GM18526 (cell line): Measurements from ENCODE around the gene TRAPPC8.
A peak's percentile ranks its signal among the peaks of the same experiment; 100 is the strongest.

Experiments
- POLR2A ChIP-seq: IDR thresholded peaks from 3 replicates; pipeline ENCODE4 v1.6.1; 2011; ENCODE audit not compliant: insufficient read length; ENCODE audit errors: extremely low read depth

The TRAPPC8 gene, protein sequence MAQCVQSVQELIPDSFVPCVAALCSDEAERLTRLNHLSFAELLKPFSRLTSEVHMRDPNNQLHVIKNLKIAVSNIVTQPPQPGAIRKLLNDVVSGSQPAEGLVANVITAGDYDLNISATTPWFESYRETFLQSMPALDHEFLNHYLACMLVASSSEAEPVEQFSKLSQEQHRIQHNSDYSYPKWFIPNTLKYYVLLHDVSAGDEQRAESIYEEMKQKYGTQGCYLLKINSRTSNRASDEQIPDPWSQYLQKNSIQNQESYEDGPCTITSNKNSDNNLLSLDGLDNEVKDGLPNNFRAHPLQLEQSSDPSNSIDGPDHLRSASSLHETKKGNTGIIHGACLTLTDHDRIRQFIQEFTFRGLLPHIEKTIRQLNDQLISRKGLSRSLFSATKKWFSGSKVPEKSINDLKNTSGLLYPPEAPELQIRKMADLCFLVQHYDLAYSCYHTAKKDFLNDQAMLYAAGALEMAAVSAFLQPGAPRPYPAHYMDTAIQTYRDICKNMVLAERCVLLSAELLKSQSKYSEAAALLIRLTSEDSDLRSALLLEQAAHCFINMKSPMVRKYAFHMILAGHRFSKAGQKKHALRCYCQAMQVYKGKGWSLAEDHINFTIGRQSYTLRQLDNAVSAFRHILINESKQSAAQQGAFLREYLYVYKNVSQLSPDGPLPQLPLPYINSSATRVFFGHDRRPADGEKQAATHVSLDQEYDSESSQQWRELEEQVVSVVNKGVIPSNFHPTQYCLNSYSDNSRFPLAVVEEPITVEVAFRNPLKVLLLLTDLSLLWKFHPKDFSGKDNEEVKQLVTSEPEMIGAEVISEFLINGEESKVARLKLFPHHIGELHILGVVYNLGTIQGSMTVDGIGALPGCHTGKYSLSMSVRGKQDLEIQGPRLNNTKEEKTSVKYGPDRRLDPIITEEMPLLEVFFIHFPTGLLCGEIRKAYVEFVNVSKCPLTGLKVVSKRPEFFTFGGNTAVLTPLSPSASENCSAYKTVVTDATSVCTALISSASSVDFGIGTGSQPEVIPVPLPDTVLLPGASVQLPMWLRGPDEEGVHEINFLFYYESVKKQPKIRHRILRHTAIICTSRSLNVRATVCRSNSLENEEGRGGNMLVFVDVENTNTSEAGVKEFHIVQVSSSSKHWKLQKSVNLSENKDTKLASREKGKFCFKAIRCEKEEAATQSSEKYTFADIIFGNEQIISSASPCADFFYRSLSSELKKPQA (N-terminal part only)

DNA sequence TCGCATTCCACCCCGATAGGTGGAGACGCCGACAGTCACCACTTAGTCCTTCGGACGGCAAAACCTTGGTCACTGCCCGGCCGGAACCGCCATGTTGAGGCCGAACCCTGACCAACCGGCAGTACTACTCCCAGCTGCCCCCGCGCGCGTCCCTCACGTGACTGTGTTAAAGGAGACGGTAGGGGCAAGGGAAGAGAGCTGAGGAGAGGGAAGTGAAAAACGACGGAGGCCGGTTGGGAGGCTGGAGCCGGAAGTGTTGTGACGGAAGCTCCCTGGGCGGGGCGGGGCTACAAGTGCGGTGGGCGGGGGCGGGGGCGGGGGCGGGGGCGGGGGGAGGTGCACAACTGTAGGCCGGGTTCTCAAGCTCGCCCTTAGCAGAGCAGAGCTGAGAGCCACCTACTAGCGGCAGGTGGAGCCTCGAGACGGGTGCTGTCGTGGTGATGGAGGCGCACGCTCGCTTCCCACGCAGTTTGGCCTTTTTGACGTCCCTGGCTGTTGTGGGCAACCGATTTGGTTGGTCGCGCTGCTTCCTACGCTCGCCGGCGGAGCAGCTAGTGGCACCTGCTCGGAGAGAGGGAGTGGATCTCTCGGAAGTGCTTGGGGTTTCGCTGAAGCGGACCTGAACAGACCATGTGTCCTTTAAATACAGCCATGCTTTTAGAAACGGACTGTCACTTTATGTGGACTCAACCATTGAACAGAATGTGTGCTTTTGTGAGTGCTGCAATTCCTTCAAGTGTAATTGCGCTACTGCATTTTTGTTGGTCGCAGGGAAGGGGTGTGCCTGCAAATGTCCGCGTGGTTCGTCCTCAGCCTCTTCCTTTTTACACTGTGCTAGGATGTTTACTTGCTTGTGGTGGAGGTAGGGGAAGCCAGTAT lies at the start of gene TRAPPC8:
Gene TRAPPC8, minus strand, starts transcription at position 130 of the 879 bp plus-strand sequence. CDS start 364 bp downstream, outside the sequence.
- TF ChIP-seq POLR2A = peak; percentile 81

DNA sequence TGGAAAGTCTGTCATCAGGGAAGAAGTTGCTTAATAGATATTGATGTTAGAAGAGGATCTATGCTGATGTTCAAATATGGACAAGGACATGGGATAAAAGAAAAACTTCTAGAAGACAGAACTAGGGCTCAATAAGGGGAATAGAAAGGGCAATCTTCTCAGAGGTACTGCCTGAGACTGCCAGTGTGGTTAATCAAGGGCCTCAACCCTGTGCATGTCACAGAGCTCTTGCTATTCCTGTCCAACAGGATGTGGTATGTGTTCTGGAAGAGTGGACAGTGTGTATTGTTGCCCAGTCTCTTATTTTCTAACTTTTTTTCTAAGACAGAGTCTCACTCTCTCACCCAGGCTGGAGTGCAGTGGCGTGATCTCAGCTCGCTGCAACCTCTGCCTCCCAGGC lies 47.9 kb upstream of the TRAPPC8 start:
- TF ChIP-seq POLR2A = no peak

DNA sequence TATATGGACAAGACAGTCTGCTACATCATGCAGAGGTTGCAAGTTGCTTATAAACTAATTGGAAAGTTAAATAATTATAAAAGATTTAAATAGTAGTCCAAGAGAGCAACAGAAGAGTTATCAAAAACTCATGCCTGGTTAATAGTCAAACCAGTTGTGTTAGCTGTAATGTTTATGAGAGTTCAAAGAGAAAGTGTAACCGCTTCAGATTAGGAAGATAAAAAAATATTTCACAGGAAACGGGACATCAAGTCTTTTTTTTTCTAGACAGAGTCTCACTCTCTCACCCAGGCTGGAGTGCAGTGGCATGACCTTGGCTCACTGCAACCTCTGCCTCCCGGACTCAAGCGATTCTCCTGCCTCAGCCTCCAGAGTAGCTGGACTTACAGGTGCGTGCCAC lies 41.0 kb upstream of the TRAPPC8 start:
- TF ChIP-seq POLR2A = no peak

DNA sequence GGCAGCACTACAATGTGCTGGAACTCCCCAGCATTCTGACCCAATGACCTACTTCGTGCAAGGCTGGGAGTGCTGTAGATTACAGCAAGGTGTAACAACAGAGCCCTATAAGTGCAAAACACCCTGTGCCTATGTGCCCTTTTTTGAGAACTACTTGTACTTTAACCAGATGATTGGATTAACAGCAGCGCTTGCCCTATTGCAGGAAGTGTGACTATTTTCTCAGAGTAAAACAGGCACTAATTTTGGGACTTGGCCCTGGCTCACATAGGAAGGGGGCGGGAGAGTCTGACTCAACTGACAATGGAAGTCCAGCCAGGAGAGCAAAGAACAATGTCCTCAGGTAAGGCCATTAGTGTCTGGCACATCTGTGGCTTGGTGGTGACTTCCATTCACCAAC lies 40.1 kb upstream of the TRAPPC8 start:
- TF ChIP-seq POLR2A = no peak

DNA sequence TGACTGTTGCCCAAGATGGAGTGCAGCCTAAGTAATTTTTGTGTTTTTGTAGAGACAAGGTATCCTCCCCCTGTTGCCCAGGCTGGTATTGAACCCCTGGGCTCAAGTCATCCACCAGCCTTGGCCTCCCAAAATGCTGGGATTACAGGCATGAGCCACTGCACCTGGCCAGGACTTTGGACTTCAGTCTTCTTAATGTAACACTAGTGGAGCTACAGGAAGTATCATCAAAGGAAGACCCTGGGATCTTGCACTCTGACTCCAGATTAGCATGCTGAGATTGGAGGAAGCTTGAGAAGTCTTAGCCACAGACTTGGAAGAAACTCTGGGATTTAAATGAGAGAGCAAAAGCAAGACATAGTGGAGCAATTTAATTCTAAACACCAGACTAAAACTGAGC lies 37.9 kb upstream of the TRAPPC8 start:
- no peak for TF ChIP-seq POLR2A

DNA sequence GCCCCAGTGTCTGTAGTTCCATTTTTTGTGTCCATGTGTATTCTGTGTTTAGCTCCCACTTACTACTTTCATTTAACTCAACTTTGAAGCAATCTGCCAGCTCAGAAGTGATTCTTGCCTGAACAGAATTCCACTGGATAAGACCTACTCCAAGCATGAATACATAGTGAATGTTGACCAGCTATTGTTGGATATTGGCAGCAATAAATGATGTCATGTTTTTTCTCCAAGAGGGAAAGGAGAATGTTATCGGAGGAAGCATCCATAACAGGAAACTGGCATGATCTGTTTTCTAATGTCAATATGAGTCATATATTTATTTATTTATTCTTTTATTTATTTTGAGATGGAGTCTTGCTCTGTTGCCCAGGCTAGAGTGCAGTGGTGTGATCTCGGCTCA lies 36.8 kb upstream of the TRAPPC8 start:
- no peak for TF ChIP-seq POLR2A

DNA sequence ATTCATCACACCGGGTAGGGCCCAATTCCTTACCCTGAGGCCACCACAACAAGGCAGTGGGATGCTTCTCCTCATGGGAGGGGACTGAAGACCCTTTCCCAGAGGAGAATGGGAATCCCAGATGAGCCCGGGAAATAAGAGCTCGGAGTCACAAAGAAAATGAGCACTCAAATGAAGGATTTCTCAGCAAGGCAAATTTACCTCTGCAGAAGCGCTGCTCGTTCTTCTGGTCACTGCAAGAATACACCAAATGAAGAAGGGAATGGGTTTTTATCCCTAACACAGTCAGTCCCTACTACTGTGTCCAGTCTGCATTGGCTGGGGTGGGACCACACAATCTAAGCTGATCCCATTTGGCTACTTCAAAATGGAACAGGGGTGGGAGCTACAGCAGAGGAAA lies 35.7 kb upstream of the TRAPPC8 start:
- no peak for TF ChIP-seq POLR2A

DNA sequence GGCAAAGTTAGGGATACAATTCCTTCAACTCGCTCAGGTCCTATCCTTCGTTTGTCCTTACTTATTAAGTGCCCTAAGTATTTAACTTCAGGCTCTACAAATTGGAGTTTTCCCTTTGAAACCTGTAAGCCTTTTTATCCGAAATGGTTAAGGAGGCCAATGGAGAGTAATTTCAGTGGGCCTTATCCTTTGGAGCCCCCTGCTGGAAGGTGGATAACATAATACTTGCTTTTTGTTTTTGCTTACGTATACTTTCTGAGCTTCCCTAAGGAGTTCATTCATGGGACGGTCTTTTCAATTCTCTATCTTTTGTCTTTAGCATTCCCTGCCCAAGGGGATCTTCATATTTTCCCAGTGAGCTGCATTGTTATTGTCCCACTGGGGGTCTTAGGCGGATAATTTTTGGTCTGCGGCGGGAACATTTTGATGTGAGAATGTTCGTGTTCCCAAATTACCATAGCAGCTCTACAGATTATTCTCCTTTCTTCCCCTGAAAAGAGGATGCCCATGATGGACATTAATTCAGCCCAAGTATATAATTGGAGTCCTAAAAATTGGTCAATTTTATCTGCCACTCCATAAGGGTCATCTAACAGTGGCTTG lies 34.4 kb upstream of the TRAPPC8 start:
- TF ChIP-seq POLR2A = no peak

DNA sequence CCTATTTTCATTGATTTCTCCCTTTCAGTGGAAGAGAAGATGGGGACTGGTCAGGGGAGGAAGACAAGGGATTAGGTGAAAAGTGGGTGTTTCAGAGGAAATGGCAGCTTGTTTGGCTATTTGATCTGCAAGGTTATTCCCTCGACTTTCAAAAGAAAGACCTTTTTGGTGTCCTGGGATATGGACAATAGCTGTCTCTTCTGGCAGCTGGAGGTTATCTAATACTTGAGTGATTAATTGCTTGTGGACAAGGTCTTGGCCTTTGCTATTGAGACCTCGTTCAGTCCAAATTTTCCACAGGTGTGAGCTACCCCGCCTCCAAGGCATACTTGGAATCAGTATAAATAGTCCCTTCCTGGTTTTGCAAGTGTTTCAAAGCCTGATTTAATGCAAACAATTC lies 33.3 kb upstream of the TRAPPC8 start:
- no peak for TF ChIP-seq POLR2A

DNA sequence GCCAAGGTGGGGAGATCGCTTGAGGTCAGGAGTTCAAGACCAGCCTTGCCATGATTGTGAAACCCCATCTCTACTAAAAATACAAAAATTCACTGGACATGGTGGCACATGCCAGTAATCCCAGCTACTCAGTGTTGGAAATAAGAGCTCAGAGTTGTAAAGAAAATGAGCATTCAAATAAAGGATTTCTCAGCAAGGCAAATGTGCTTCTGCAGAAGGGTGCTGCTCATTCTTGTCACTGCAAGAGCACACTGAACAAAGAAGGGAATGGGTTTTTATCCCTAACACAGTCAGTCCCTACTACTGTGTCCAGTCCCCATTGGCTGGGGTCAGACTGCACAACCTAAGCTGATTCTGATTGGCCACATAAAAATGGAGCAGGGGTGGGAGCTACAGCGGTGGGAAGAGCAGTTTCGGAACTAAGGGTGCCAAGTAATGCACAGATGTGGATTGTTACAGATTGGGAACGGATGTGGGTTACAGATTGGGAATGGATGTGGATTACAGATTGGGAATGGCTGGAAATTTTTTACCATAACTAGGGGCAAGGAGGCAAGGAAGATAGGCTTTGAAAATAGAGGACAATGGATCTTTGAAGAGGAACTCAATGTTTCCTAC lies 31.1 kb upstream of the TRAPPC8 start:
- TF ChIP-seq POLR2A = no peak

DNA sequence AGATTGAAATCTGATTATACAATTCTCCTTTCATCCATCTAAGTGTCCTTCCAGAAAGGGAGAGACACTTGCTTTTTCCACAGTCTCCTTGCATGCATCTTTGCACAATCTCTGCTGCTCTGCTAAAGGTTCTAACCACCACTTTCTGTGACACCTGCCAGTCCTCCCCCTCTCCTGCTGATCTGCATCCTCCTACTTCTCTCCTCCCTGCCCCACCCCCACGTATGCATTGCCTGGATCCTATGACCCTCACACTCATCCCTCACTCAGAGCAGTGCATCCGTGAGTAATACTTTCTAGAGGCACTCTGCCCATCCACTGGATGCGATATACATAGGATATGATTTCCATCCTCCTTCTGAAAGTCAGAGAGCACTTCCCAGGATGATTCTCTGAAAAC lies 27.7 kb upstream of the TRAPPC8 start:
- TF ChIP-seq POLR2A = no peak

DNA sequence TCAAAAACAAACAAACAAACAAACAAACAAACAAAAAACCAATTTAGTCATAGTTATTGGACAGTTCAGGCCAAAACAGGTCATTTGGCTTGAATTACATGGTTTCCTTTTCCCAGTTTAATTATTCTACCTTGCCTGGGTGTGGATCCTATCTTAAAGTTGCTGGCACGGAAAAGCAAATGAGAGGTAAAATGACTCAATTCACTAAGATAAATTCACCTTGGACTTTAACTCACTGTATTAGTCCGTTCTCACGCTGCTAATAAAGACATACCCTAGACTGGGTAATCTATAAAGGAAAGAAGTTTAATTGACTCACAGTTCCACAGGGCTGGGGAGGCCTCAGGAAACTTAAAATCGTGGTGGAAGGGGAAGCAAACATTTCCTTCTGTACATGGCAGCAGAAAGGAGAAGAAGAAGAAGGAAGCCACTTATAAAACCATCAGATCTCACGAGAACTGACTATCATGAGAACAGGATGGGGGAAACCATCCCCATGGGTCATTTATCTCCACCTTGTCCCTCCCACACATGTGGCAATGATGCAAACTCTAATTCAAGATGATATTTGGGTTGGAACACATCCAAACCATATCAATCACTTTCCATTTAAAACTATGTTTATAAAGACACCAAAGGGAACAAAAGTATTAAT lies 22.5 kb upstream of the TRAPPC8 start:
- TF ChIP-seq POLR2A = no peak

DNA sequence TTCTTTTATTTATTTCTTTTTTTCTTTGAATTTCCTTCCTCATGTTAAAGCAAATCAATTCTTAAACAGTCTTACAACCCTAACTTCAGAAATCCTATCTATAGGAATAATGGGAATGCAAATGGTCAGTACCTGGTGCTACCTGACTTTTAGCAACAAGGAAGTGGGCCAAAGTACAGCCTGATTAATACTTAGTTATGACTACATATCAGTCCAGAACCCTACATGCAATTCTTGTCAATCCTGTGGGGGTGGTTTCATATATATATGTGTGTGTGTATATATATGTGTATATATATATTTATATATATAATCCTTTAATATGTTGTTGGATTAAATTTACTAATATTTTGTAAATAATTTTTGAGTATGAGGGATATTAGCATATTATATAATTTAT lies 14.8 kb upstream of the TRAPPC8 start:
- no peak for TF ChIP-seq POLR2A
